LNCaP clone FGC (cell line): Measurements from ENCODE around the gene CCSER2.
"Not testable (repeated sequence)": the region's sequence is repeated elsewhere in the genome, so short reads cannot be mapped to it uniquely, and the experiment has no call there.

Source experiments
- DNase-seq: peaks from one replicate; pipeline ENCODE4 v3.0.0-alpha.2; 2011; ENCODE audit warnings: low read depth
- H3K4me3 ChIP-seq: 2 replicates; pipeline ENCODE4 v1.5.1; 2011; ENCODE audit warnings: mild to moderate bottlenecking, low read depth, low read length, control low read depth
- TF ChIP-seq, protein P1 (sequence below): IDR thresholded peaks from 2 replicates; pipeline ENCODE4 v1.5.1; 2012; ENCODE audit warnings: mild to moderate bottlenecking; ENCODE audit not compliant: control insufficient read depth, insufficient read depth; ENCODE audit errors: extremely low read depth

The CCSER2 gene

GRCh38 chr10:84343831-84344230 is 15.4 kb downstream of the CCSER2 start:
- TF ChIP-seq, protein P1, sequence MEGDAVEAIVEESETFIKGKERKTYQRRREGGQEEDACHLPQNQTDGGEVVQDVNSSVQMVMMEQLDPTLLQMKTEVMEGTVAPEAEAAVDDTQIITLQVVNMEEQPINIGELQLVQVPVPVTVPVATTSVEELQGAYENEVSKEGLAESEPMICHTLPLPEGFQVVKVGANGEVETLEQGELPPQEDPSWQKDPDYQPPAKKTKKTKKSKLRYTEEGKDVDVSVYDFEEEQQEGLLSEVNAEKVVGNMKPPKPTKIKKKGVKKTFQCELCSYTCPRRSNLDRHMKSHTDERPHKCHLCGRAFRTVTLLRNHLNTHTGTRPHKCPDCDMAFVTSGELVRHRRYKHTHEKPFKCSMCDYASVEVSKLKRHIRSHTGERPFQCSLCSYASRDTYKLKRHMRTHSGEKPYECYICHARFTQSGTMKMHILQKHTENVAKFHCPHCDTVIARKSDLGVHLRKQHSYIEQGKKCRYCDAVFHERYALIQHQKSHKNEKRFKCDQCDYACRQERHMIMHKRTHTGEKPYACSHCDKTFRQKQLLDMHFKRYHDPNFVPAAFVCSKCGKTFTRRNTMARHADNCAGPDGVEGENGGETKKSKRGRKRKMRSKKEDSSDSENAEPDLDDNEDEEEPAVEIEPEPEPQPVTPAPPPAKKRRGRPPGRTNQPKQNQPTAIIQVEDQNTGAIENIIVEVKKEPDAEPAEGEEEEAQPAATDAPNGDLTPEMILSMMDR: no peak

DNA sequence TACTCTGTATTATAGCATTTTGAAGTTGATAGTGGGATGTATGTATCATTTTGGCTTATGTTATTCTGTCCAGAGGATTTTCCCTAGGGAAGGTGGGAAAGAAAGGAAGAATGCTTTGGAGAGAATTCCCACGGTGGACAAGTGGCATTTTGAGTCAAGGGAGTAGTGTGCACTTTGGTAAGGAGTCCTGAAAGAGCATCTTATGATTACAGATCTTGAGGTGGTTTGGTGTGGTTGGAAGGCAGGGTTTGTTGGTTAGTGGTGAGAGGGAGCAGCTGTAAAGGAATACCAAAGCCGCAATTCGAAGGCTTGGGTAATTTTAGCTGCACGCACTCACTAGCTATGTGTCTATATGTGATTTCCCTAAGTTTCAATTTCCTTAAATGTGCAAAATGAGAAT is 16.1 kb downstream of the CCSER2 start:
- no peak overlapping the region for H3K4me3 ChIP-seq
- DNase-seq: no peak
- TF ChIP-seq, protein P1: no peak

More at GRCh38 chr10:84343831-84344230, 15.4 kb downstream of the CCSER2 start:
- no peak for DNase-seq
- no peak overlapping the region for H3K4me3 ChIP-seq

GRCh38 chr10:84347575-84348002 is 19.2 kb downstream of the CCSER2 start:
- not testable (repeated sequence) for DNase-seq, H3K4me3 ChIP-seq

GRCh38 chr10:84348447-84348846 is 20.1 kb downstream of the CCSER2 start:
- no peak for DNase-seq

GRCh38 chr10:84348860-84349259 is 20.5 kb downstream of the CCSER2 start:
- DNase-seq: no peak
- TF ChIP-seq, protein P1: no peak
- no peak overlapping the region for H3K4me3 ChIP-seq

More at GRCh38 chr10:84348447-84348846, 20.1 kb downstream of the CCSER2 start:
- TF ChIP-seq, protein P1: no peak
- H3K4me3 ChIP-seq: no peak overlapping the region

DNA sequence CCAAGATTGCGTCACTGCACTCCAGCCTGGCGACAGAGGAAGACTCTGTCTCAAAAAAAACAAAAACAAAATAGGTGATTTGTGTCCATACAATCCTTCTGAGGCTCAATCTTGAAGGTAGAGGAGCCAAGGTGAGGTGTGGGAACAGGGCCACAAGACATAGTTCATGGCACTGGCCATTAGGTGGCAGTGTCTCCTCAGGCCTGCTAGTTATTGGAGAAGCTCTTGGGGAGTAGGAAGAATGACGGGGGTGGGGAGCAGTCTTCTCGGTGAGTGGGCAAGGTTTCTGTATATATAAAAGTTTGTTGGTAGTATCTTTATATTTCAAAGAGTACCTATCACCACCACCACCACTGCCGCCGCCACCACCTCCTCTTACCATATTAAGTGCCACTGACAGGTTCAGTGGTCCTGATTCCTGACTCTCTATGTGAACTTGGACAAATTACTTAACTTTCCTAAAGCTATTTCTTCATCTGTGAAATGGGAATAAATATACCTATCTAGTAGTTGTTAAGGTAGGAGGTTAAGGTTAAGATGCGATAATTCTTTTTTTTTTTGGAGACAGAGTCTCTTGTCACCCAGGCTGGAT is 24.0 kb downstream of the CCSER2 start:
- no peak for DNase-seq
- H3K4me3 ChIP-seq: no peak overlapping the region
- TF ChIP-seq, protein P1: peak; percentile 94

GRCh38 chr10:84353052-84353803 is 24.8 kb downstream of the CCSER2 start:
- no peak for DNase-seq
- TF ChIP-seq, protein P1: no peak
- no peak overlapping the region for H3K4me3 ChIP-seq
